ENCODE measurements around the gene ZDHHC11B.

ZDHHC11B gene

GRCh38 chr5:671459-672328 lies 112.8 kb downstream of the ZDHHC11B start:
- peak; percentile 61 to 64 for DNase-seq

GRCh38 chr5:670396-671270 lies 113.9 kb downstream of the ZDHHC11B start:
- DNase-seq = no peak

GRCh38 chr5:669842-670395 lies 114.6 kb downstream of the ZDHHC11B start:
- no peak for DNase-seq

GRCh38 chr5:669111-669841 lies 115.3 kb downstream of the ZDHHC11B start:
- no peak for DNase-seq

GRCh38 chr5:668283-668995 lies 116.1 kb downstream of the ZDHHC11B start:
- no peak for DNase-seq

GRCh38 chr5:666816-667498 lies 117.6 kb downstream of the ZDHHC11B start:
- no peak for DNase-seq

GRCh38 chr5:665956-666711 lies 118.4 kb downstream of the ZDHHC11B start:
- DNase-seq = no peak

- no peak for DNase-seq
Observed at GRCh38 chr5:665541-665955, 119.0 kb downstream of the ZDHHC11B start.

GRCh38 chr5:664994-665360 lies 119.6 kb downstream of the ZDHHC11B start:
- DNase-seq = no peak

- no peak for DNase-seq
Observed at GRCh38 chr5:664343-664993, 120.1 kb downstream of the ZDHHC11B start.

GRCh38 chr5:663436-664342 lies 120.8 kb downstream of the ZDHHC11B start:
- no peak for DNase-seq

- no peak for DNase-seq
Observed at GRCh38 chr5:662751-663435, 121.6 kb downstream of the ZDHHC11B start.

GRCh38 chr5:661891-662750 lies 122.4 kb downstream of the ZDHHC11B start:
- no peak for DNase-seq

GRCh38 chr5:660491-661030 lies 124.0 kb downstream of the ZDHHC11B start:
- DNase-seq = no peak

All from Kasumi-1 (cell line).